H1 (cell line): ENCODE results near the gene MYBPC2. TPM values are rescaled to one million over a fixed set of nuclear protein-coding genes. Genes with fewer than 3 reads are reported as not detected.

Experiments used
- CTCF ChIA-PET: fragments of 300-600 bp; sonication (Branson Sonifier 250); formaldehyde crosslinking; loops from one replicate; lab custom pipeline; 2021; ENCODE audit not compliant: partially characterized antibody; lab: Charles Lee
- POLR2A ChIA-PET: fragments of 300-600 bp; sonication (Branson Sonifier 250); formaldehyde crosslinking; loops from one replicate; lab custom pipeline; 2021; ENCODE audit warnings: inconsistent platforms; ENCODE audit not compliant: partially characterized antibody; lab: Charles Lee
- DNase-seq, 2 experiments: peaks; one replicate each; pipeline versions ENCODE4 v3.0.0 to v3.0.0-alpha.2; 2010 to 2022; ENCODE audit warnings: low spot score in 2 of 2, low read depth in 1 of 2, mixed read lengths in 1 of 2
- FAIRE-seq: peaks from 2 replicates; lab custom pipeline; 2011; peaks lifted over from hg19 to GRCh38; lab: Jason Lieb, UNC
- H2AFZ ChIP-seq: 2 replicates; pipeline ENCODE4 v1.8.1; 2012; ENCODE audit warnings: low read length, inconsistent platforms
- H2AK5ac ChIP-seq: 2 replicates; pipeline ENCODE4 v1.6.1; 2013; ENCODE audit warnings: low read depth, low read length
- H2BK120ac ChIP-seq: replicated peaks from 2 replicates; pipeline ENCODE3; 2013; ENCODE audit warnings: low read depth, low read length, inconsistent platforms
- H2BK12ac ChIP-seq: 2 replicates; pipeline ENCODE4 v1.6.1; 2013; ENCODE audit warnings: low read depth, low read length
- H2BK15ac ChIP-seq: 2 replicates; pipeline ENCODE4 v1.6.1; 2013; ENCODE audit warnings: low read length
- H2BK20ac ChIP-seq: 2 replicates; pipeline ENCODE4 v1.6.1; 2013; ENCODE audit warnings: low read length
- H2BK5ac ChIP-seq: 2 replicates; pipeline ENCODE4 v1.6.1; 2013; ENCODE audit warnings: low read depth, low read length
- H3K14ac ChIP-seq: 2 replicates; pipeline ENCODE4 v1.6.1; 2013; ENCODE audit warnings: inconsistent platforms; ENCODE audit not compliant: insufficient read length
- H3K18ac ChIP-seq: 2 replicates; pipeline ENCODE4 v1.6.1; 2013; ENCODE audit warnings: low read length; ENCODE audit errors: extremely low read depth
- H3K23ac ChIP-seq: 2 replicates; pipeline ENCODE4 v1.6.1; 2013; ENCODE audit warnings: inconsistent platforms; ENCODE audit not compliant: insufficient read length
- H3K23me2 ChIP-seq: 2 replicates; pipeline ENCODE4 v1.6.1; 2013; ENCODE audit warnings: low read depth, low read length
- H3K27ac ChIP-seq: 2 replicates; pipeline ENCODE4 v1.6.1; 2011; ENCODE audit warnings: low read depth, low read length, inconsistent platforms
- H3K27me3 ChIP-seq, 4 experiments: replicated peaks in 1 of 4; 1 replicate in 1 of 4; 2 replicates in 3 of 4; pipeline versions ENCODE4 v1.6.1 to v1.8.1; 2011 to 2013; ENCODE audit warnings: low read length in 3 of 4, mild to moderate bottlenecking in 3 of 4, inconsistent platforms in 2 of 4, mixed read lengths in 2 of 4, moderate library complexity in 1 of 4; ENCODE audit not compliant: control insufficient read depth in 3 of 4, insufficient read depth in 3 of 4; ENCODE audit errors: extremely low read depth in 1 of 4
- H3K36me3 ChIP-seq, 4 experiments: 2 replicates each; pipeline versions ENCODE4 v1.6.1 to v1.8.1; 2011 to 2013; ENCODE audit warnings: mild to moderate bottlenecking in 4 of 4, low read length in 3 of 4, moderate library complexity in 2 of 4, control low read depth in 1 of 4, inconsistent platforms in 1 of 4; ENCODE audit not compliant: insufficient read depth in 4 of 4, control insufficient read depth in 2 of 4
- H3K4ac ChIP-seq: replicated peaks from 2 replicates; pipeline ENCODE3; 2013; ENCODE audit warnings: low read length, low read depth, mixed read lengths, inconsistent platforms; ENCODE audit not compliant: insufficient read length
- H3K4me1 ChIP-seq, 4 experiments: replicated peaks in 1 of 4; 1 replicate in 1 of 4; 2 replicates in 3 of 4; pipeline versions ENCODE4 v1.6.1 to v1.8.1; 2011 to 2013; ENCODE audit warnings: low read length in 3 of 4, inconsistent platforms in 2 of 4, mixed read lengths in 1 of 4; ENCODE audit not compliant: insufficient read depth in 4 of 4, control insufficient read depth in 3 of 4
- H3K4me2 ChIP-seq, 2 experiments: 2 replicates each; pipeline versions ENCODE4 v1.6.1 to v1.8.1; 2011 to 2013; ENCODE audit warnings: low read depth in 2 of 2, low read length in 2 of 2, control low read depth in 1 of 2, inconsistent platforms in 1 of 2, mild to moderate bottlenecking in 1 of 2; ENCODE audit not compliant: insufficient read depth in 1 of 2
- H3K4me3 ChIP-seq, 4 experiments: fragments of 200-600, 300-600 bp in 1 of 4; sonication (generic), shearing (Covaris generic), sonication (Bioruptor Twin) in 1 of 4; 2 replicates each; pipeline versions ENCODE4 v1.5.1 to v1.8.1; 2011 to 2016; ENCODE audit warnings: low read length in 4 of 4, low read depth in 3 of 4, control low read depth in 2 of 4, inconsistent platforms in 2 of 4, mild to moderate bottlenecking in 2 of 4, mixed read lengths in 1 of 4, moderate library complexity in 1 of 4; ENCODE audit not compliant: insufficient read depth in 2 of 4; ENCODE audit errors: extremely low read depth in 1 of 4
- H3K56ac ChIP-seq: replicated peaks from 2 replicates; pipeline ENCODE3; 2013; ENCODE audit warnings: low read depth, mild to moderate bottlenecking, mixed read lengths, low read length, inconsistent platforms; ENCODE audit not compliant: insufficient read length
- H3K79me1 ChIP-seq: 2 replicates; pipeline ENCODE4 v1.6.1; 2013; ENCODE audit warnings: low read depth, low read length, control low read depth
- H3K79me2 ChIP-seq, 2 experiments: 2 replicates each; pipeline versions ENCODE4 v1.6.1 to v1.8.1; 2012 to 2013; ENCODE audit warnings: low read length in 2 of 2, mild to moderate bottlenecking in 2 of 2, inconsistent platforms in 1 of 2; ENCODE audit not compliant: insufficient read depth in 2 of 2, control insufficient read depth in 1 of 2
- H3K9ac ChIP-seq, 4 experiments: replicated peaks in 1 of 4; 1 replicate in 1 of 4; 2 replicates in 3 of 4; pipeline versions ENCODE4 v1.6.1 to v1.8.1; 2011 to 2013; ENCODE audit warnings: low read depth in 3 of 4, low read length in 3 of 4, control low read depth in 2 of 4, mild to moderate bottlenecking in 2 of 4, moderate library complexity in 2 of 4, inconsistent platforms in 1 of 4; ENCODE audit errors: extremely low read depth in 1 of 4
- H3K9me3 ChIP-seq, 2 experiments: 2 replicates each; pipeline versions ENCODE4 v1.6.1 to v1.8.1; 2012 to 2013; ENCODE audit warnings: mild to moderate bottlenecking in 2 of 2, moderate library complexity in 2 of 2, control low read depth in 1 of 2, inconsistent platforms in 1 of 2, low read depth in 1 of 2, low read length in 1 of 2, mixed read lengths in 1 of 2; ENCODE audit not compliant: insufficient read depth in 2 of 2
- H4K20me1 ChIP-seq, 2 experiments: replicated peaks in 1 of 2; 2 replicates each; pipeline versions ENCODE3 to v1.8.1; 2011 to 2013; ENCODE audit warnings: inconsistent platforms in 2 of 2, low read length in 2 of 2, mild to moderate bottlenecking in 1 of 2; ENCODE audit not compliant: insufficient read depth in 2 of 2, control insufficient read depth in 1 of 2
- H4K5ac ChIP-seq: 2 replicates; pipeline ENCODE4 v1.6.1; 2013; ENCODE audit warnings: low read length, low read depth, mixed read lengths, inconsistent platforms; ENCODE audit not compliant: insufficient read length
- H4K8ac ChIP-seq: 2 replicates; pipeline ENCODE4 v1.8.0; 2013; ENCODE audit warnings: mild to moderate bottlenecking, moderate library complexity, low read length, inconsistent platforms; ENCODE audit not compliant: insufficient read depth; ENCODE audit errors: extremely low read depth
- H4K91ac ChIP-seq: replicated peaks from 2 replicates; pipeline ENCODE3; 2013; ENCODE audit warnings: low read length, mixed read lengths, inconsistent platforms; ENCODE audit not compliant: insufficient read length
- GTF2F1 ChIP-seq: IDR thresholded peaks from 2 replicates; pipeline ENCODE4 v1.6.1; 2012; ENCODE audit warnings: low read depth, low read length, improper control_type of control experiment, borderline replicate concordance
- RFX5 ChIP-seq: IDR thresholded peaks from 2 replicates; pipeline ENCODE4 v1.6.1; 2011; ENCODE audit warnings: low read depth, low read length, improper control_type of control experiment, borderline replicate concordance
- YY1 ChIP-seq: IDR thresholded peaks from 2 replicates; pipeline ENCODE4 v1.6.1; 2011; ENCODE audit warnings: low read depth, mild to moderate bottlenecking, low read length
- WGBS, 2 experiments: shearing (Covaris generic) in 1 of 2; methylation state at CpG; one replicate each; pipeline versions ENCODE4 v1.1.6 to v1.1.7; 2013 to 2015; ENCODE audit warnings: low lambda C conversion rate in 2 of 2, mixed read lengths in 2 of 2, inconsistent platforms in 1 of 2, low coverage in 1 of 2, missing lambda C conversion rate in 1 of 2; ENCODE audit not compliant: insufficient replicate concordance in 2 of 2, insufficient coverage in 1 of 2, insufficient read length in 1 of 2; ENCODE audit errors: extremely low coverage in 1 of 2, missing lambda C conversion rate in 1 of 2; 5-methylcytosine and 5-hydroxymethylcytosine counted together
- polyA plus RNA-seq, 7 experiments: library from polyadenylated mRNA; depleted of rRNA in 3 of 7; stranded (reverse) in 5 of 7; unstranded in 2 of 7; fragments of >200 nt in 5 of 7; fragments of 200-250 nt in 2 of 7; gene quantifications; 1 replicate in 5 of 7; 2 replicates in 1 of 7; 4 replicates in 1 of 7; pipeline versions ENCODE4 v1.2.1 to v1.2.3, GENCODE V29; 2011 to 2013; ENCODE audit warnings: missing spikeins in 2 of 7, mixed read lengths in 2 of 7
- total RNA-seq: library from RNA; stranded (reverse); fragmentation: NEBNext Ultra II Directional; extraction: Animal tissue kit (Norgen Biotek cat#: 25700); gene quantifications from 2 replicates; pipeline ENCODE4 v1.2.1, GENCODE V29; 2021

Gene MYBPC2
- total and polyA plus RNA-seq, 2 of the 8 experiments (the other 6 are each of a cell fraction or from before 2014, with no cell fraction given) = 1.8 to 3.1 TPM

DNA sequence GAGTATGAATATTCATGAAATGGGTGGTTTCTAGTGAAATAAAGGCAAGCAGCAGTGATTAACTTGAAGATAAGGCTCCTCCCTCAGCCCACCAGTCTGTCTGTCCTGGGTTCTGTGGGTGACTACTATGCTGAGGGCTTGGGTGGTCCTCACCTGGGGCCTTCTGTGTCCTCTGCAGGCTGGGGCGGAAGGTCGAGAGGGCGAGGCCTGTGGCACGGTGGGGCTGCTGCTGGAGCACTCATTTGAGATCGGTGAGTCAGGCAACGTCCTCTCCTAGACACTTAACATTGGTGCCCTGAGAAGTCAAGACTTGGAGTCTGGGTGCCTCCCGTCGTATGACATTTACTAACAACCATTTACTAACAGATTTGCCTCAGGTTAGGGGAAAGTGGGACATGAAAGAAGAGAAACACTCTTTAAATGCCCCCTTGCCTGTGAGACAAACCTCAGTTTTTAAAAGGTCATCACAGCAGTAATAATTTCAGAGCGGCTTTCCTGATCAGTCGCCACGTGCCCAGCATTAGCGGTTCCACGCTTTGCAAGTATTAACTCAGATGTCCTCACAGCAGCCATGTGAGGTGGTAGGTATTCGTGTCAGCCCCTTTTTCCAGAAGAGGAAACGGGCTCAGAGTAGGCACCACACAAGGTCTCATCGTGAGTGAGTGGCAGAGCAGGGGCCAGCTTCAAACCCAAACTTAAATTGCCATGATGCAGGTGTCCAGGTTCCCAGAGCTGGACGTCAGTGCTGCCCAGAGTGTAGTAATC is 45.2 kb downstream of the MYBPC2 start:
- H2BK20ac ChIP-seq = no peak overlapping the region
- H3K4me3 ChIP-seq = peak overlapping the region in 1 of 4 experiments; percentile 79; a peak in 2 of 8 replicates
- H4K8ac ChIP-seq = no peak overlapping the region
- H3K79me2 ChIP-seq = peaks cover 4 to 16% of the 10 kb centered on the region in 2 experiments; a peak in 3 of 4 replicates
- no peak overlapping the region for H2BK12ac ChIP-seq
- H2BK15ac ChIP-seq = no peak overlapping the region
- no peak for TF ChIP-seq GTF2F1
- no peak for TF ChIP-seq RFX5
- TF ChIP-seq YY1 = no peak
- H2BK5ac ChIP-seq = no peak overlapping the region
- no peak overlapping the region for H4K91ac ChIP-seq
- no peak for FAIRE-seq
- H3K79me1 ChIP-seq = peaks cover 10% of the 10 kb centered on the region
- no peak overlapping the region for H2AK5ac ChIP-seq
- no peak overlapping the region for H4K5ac ChIP-seq
- no peak overlapping the region for H3K14ac ChIP-seq
- WGBS, 2 experiments = 96% methylated on average over 17 of the region's 17 CpGs; no CpG with 5 or more reads in 1 of the 2 experiments
- DNase-seq = no peak
- peak overlapping the region in 1 of 2 experiments; percentile 59; a peak in 2 of 4 replicates for H3K4me2 ChIP-seq
- H3K4ac ChIP-seq = no peak overlapping the region
- ChIA-PET CTCF (interaction anchor here (0.9 to 2.6 kb wide), 22 partner anchors 10 to 301 kb away, joined by 3 to 18 read pairs (median 6); partner anchors contain the start of gene JOSD2), POLR2A (interaction anchor here (0.7 to 2.7 kb wide), 13 partner anchors 7 to 613 kb away, joined by 3 to 12 read pairs (median 5); partner anchors contain the start of gene NR1H2)
- H3K23ac ChIP-seq = no peak overlapping the region
- no peak overlapping the region for H3K18ac ChIP-seq
- H3K27ac ChIP-seq = no peak overlapping the region
- peaks cover 2% of the 10 kb centered on the region; the same call in 1 of the 2 replicates for H3K23me2 ChIP-seq
- H3K36me3 ChIP-seq = peaks cover 2 to 44% (median 10%) of the 10 kb centered on the region in 4 experiments; a peak in 6 of 8 replicates
- no peak overlapping the region for H2BK120ac ChIP-seq
- H3K9me3 ChIP-seq = peaks cover 3 to 6% of the 10 kb centered on the region in 2 experiments; a peak in 3 of 4 replicates
- H3K9ac ChIP-seq = no peak overlapping the region
- no peaks in the 10 kb centered on the region for H3K4me1 ChIP-seq
- H4K20me1 ChIP-seq = peaks cover 6 to 8% of the 10 kb centered on the region in 2 experiments
- no peak overlapping the region for H3K56ac ChIP-seq
- no peak overlapping the region for H2AFZ ChIP-seq
- H3K27me3 ChIP-seq = no peaks in the 10 kb centered on the region; a peak in 1 of 7 replicates
